Measurements from ENCODE around the gene MFSD12.

Gene MFSD12

DNA sequence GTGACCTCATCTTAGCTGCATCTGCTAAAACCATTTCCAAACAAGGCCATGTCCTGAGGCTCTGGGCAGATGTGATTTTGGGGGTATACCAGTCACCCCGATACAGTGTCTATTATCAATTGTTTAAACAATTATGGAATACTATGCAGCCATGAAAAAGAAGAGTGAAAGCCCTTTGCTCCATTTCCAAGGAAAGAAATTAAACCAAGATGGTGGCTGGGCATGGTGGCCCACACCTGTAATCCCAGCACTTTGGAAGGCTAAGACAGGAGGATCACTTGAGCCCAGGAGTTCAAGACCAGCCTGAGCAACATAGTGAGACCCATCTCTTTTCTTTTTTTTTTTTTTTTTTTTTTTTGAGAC is 17.6 kb downstream of the MFSD12 start:
- Mint-ChIP-seq H3K27me3 (no peaks in the 10 kb centered on the region), H3K27ac (no peak overlapping the region), H3K9me3 (no peaks in the 10 kb centered on the region), H3K36me3 (ENCODE audit: low read depth) (peaks cover 5% of the 10 kb centered on the region), H3K4me1 (no peaks in the 10 kb centered on the region), H3K4me3 (no peak overlapping the region)
- ATAC-seq (no peak), DNase-seq (no peak)

DNA sequence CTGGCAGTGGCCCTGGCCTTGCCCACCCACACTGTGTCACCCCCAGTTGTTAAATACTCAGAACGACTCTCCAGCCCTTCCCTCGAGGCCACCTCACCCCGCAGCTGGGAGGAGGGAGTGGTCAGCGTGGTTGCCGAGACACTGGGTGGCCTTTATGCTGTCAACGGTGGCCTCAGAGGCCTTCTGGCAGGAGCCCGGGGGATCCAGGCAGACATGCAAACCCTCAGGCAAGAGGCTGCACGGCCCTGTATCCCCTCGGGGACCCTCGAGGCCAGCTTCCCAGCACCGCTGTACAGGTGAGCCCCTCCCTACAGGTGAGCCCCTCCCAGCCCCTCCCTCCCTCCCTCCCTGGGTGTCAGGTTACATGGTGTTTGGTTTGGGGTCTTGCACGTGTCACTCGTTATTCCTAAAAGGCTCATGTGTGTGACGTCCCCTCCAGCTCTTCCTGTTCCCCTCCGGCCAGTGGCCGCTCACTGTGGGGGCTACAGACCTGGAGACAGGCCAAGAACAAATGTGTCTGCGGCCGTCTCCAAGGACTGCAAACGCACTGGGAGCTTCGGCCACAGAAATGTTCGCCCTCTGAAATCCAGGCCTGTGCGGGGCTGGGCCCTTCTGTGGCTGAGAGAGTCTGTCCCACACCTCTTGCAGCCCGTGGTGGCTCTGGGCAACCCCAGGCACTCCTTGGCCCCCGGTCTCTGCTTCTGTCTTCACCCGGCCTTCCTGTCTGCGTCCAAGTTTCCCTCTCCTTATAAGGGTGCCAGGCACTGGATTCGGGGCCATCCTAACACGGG is 18.2 kb downstream of the MFSD12 start, which contains the start of gene TEKTIP1:
Gene TEKTIP1 (plus strand): TSS at position 210 of the 791 bp plus-strand sequence. CDS start 4 bp downstream, at position 214.
- no peak within 1 kb of the TSS for H3K27ac Mint-ChIP-seq
- ATAC-seq (peak; percentile 9), DNase-seq (no peak)
- H3K27me3 Mint-ChIP-seq: no peaks in the 10 kb centered on the region
- H3K4me3 Mint-ChIP-seq: no peak within 1 kb of the TSS
- H3K4me1 Mint-ChIP-seq: no peaks in the 10 kb centered on the region
- peaks cover 5% of the 10 kb centered on the region for H3K36me3 Mint-ChIP-seq (ENCODE audit: low read depth)
- no peaks in the 10 kb centered on the region for H3K9me3 Mint-ChIP-seq

DNA sequence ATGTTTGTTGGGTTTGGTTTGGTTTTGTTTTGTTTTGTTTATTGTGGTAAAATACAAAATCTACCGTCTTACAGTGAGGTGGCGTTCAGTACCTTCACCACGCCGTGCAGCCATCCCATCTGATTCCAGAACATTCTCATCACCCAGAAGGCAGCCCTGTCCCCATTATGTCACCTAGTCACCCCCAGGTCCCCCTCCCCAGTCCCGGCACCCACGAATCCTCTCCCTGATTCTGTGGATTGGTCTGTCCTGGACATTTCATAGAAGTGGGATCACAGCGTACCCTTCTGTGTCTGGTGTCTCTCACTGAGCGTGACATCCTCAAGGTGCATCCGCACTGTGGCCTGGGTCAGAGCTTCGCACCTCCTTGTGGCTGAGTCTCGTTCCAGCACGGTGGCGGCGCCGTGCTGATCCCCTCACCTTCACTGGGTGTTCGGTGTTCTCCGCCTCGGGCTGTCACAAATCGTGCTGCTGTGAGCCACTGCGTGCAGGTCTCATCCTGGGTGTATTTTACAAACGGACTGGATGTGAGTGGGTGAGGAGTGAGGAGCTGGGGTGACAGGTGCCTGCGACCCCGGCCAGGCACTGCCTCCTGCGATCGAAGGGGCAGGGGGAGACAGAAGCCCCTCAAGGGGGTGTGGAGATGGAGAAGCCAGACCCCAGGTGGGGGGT is 19.0 kb downstream of the MFSD12 start:
- DNase-seq (no peak), ATAC-seq (peak; percentile 3)
- H3K27ac Mint-ChIP-seq: no peak overlapping the region
- H3K36me3 Mint-ChIP-seq (ENCODE audit: low read depth): peaks cover 7% of the 10 kb centered on the region
- no peaks in the 10 kb centered on the region for H3K9me3 Mint-ChIP-seq
- H3K4me1 Mint-ChIP-seq: no peaks in the 10 kb centered on the region
- H3K27me3 Mint-ChIP-seq: no peaks in the 10 kb centered on the region
- H3K4me3 Mint-ChIP-seq: no peak overlapping the region

DNA sequence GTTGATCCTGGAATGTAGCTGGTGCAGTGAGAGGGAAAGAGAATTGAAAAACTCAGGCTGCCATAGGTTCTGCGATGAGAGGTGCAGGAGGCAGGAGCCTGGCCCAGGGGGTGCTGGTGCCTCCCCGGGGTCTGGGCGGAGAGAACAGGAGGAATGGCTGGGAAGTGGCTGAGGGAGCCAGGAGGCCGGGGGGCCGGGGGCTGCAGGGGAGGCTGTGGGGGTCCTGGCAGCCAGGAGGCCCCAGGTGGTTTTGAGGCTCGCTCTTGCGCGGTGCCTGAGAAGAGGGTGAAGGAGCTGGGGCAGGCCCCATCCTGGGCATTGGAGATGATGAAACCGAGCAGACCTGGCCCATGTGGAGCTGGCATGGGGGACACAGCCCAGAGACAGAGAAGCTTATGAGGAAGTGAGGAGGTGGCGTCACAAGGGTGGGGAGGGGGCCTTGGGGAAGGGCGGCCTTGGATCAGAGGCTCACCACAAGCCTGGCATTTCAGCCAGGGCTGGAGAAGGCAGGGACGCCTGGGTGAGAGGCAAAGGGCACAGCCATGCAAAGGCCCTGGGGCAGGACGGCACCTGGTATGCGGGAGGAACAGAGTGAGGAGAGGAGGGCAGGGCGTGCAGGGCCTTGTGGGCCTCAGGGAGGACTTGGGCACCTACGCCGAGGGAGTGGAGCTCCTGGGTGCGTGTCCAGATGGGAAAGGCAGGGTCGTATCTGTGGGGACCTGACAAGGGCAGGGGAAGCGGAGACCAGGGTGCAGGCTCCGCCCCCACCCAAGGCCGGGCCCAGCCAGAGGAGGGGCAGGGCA is 19.7 kb downstream of the MFSD12 start:
- H3K4me3 Mint-ChIP-seq: no peak overlapping the region
- peaks cover 7% of the 10 kb centered on the region for H3K36me3 Mint-ChIP-seq (ENCODE audit: low read depth)
- no peak overlapping the region for H3K27ac Mint-ChIP-seq
- H3K27me3 Mint-ChIP-seq: no peaks in the 10 kb centered on the region
- ATAC-seq (peak; percentile 15), DNase-seq (no peak)
- H3K4me1 Mint-ChIP-seq: no peaks in the 10 kb centered on the region
- no peaks in the 10 kb centered on the region for H3K9me3 Mint-ChIP-seq

DNA sequence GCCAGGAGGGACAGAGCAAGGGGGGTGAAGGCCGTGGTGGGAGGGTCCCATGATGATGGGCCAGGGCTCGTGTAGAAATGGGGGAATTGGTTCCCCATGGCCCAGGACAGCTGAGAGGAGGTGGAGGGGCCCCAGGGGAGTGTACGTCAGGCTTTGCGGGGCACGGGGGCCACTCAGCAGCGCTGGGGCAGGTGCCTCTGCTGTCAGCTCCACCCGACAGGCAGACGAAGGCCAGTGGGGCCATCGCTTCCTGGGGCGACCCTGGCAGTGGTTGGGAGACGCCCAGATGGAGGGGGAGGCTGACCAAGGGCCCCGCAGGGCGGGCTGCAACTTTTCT is 20.3 kb downstream of the MFSD12 start:
- peaks cover 7% of the 10 kb centered on the region for H3K36me3 Mint-ChIP-seq (ENCODE audit: low read depth)
- H3K4me1 Mint-ChIP-seq: no peaks in the 10 kb centered on the region
- DNase-seq (no peak), ATAC-seq (no peak)
- H3K27ac Mint-ChIP-seq: no peak overlapping the region
- no peak overlapping the region for H3K4me3 Mint-ChIP-seq
- no peaks in the 10 kb centered on the region for H3K27me3 Mint-ChIP-seq
- H3K9me3 Mint-ChIP-seq: no peaks in the 10 kb centered on the region

DNA sequence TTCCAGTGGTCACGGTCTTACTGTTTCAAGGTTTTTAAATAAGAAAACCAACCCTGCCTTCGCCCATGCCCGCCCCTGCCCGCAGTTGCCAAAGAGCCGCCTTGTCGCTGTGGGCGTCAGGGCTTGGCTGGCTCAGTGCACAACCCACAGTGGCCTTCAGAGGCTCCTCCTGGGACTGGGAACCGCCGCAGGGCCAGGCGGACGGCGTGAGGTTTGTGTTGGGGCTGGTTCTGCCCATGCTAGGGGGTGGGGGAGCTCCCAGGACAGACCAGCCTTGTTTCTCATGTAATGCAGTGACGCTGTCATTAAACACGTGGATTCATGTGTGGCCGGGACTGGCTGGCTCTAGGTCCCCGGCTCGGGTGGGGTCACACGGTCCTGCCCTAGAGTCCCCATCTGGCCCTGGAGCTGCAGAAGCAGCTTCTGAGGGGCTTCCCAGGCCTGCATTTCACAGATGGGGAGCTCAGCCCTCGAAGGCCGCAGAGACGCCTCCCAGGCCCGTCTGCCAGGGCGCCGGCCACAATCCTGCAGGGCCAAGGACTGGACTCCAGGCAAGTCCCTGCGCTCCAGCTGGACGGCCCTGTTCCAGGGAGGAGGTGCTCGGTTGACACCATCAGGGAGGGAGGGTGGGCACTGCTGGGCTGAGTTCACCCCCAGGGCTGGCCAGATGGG is 20.8 kb downstream of the MFSD12 start:
- Mint-ChIP-seq H3K27me3 (no peaks in the 10 kb centered on the region), H3K9me3 (no peaks in the 10 kb centered on the region), H3K4me1 (no peaks in the 10 kb centered on the region), H3K27ac (no peak overlapping the region), H3K4me3 (no peak overlapping the region), H3K36me3 (ENCODE audit: low read depth) (peaks cover 7% of the 10 kb centered on the region)
- no peak for ATAC-seq
- no peak for DNase-seq

DNA sequence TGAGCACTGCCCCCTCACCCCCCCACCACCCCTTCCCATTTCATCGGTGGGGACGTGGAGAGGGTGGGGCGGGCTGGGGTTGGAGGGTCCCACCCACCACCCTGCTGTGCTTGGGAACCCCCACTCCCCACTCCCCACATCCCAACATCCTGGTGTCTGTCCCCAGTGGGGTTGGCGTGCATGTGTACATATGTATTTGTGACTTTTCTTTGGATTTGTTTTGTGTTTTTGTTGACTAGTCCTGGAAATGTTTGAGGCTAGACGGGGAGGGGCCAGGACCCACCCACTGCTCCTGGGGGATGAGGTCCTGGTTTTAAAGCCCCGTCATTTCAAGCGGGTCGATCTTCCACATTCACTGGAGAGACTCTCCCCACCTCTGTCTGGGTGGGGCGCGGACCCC is 21.4 kb downstream of the MFSD12 start:
- no peak overlapping the region for H3K4me3 Mint-ChIP-seq
- peaks cover 12% of the 10 kb centered on the region for H3K36me3 Mint-ChIP-seq (ENCODE audit: low read depth)
- ATAC-seq: no peak
- H3K4me1 Mint-ChIP-seq: no peaks in the 10 kb centered on the region
- no peak overlapping the region for H3K27ac Mint-ChIP-seq
- H3K27me3 Mint-ChIP-seq: no peaks in the 10 kb centered on the region
- H3K9me3 Mint-ChIP-seq: no peaks in the 10 kb centered on the region
- no peak for DNase-seq

DNA sequence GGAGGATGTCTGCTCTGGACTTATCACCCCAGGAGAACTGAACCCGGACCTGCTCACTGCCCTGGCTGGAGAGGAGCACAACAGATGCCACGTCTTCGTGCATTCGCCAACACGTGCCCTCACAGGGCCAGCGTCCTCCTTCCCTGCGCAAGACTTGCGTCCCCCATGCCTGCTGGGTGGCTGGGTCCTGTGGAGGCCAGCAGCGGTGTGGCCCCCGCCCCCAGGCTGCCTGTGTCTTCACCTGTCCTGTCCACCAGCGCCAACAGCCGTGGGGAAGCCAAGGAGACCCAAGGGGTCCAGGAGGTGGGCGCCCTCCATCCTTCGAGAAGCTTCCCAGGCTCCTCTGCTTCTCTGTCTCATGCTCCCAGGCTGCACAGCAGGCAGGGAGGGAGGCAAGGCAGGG is 21.8 kb downstream of the MFSD12 start:
- no peaks in the 10 kb centered on the region for H3K4me1 Mint-ChIP-seq
- no peak overlapping the region for H3K27ac Mint-ChIP-seq
- H3K27me3 Mint-ChIP-seq: no peaks in the 10 kb centered on the region
- H3K36me3 Mint-ChIP-seq (ENCODE audit: low read depth): peaks cover 12% of the 10 kb centered on the region
- ATAC-seq (no peak), DNase-seq (no peak)
- H3K9me3 Mint-ChIP-seq: no peaks in the 10 kb centered on the region
- H3K4me3 Mint-ChIP-seq: no peak overlapping the region

DNA sequence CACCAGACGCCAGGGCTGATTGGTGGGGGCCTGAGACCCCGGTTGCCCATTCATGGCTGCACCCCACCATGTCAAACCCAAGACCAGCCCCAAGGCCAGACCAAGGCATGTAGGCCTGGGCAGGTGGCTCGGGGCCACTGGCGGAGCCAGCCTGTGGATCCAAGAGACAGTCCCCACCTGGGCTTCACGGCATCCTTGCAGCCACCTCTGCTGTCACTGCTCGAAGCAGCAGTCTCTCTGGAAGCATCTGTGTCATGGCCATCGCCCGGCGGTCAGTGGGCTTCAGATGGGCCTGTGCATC is 22.2 kb downstream of the MFSD12 start:
- DNase-seq (no peak), ATAC-seq (no peak)
- Mint-ChIP-seq H3K27me3 (no peaks in the 10 kb centered on the region), H3K9me3 (no peaks in the 10 kb centered on the region), H3K4me3 (no peak overlapping the region), H3K4me1 (no peaks in the 10 kb centered on the region), H3K27ac (no peak overlapping the region), H3K36me3 (ENCODE audit: low read depth) (peaks cover 12% of the 10 kb centered on the region)

DNA sequence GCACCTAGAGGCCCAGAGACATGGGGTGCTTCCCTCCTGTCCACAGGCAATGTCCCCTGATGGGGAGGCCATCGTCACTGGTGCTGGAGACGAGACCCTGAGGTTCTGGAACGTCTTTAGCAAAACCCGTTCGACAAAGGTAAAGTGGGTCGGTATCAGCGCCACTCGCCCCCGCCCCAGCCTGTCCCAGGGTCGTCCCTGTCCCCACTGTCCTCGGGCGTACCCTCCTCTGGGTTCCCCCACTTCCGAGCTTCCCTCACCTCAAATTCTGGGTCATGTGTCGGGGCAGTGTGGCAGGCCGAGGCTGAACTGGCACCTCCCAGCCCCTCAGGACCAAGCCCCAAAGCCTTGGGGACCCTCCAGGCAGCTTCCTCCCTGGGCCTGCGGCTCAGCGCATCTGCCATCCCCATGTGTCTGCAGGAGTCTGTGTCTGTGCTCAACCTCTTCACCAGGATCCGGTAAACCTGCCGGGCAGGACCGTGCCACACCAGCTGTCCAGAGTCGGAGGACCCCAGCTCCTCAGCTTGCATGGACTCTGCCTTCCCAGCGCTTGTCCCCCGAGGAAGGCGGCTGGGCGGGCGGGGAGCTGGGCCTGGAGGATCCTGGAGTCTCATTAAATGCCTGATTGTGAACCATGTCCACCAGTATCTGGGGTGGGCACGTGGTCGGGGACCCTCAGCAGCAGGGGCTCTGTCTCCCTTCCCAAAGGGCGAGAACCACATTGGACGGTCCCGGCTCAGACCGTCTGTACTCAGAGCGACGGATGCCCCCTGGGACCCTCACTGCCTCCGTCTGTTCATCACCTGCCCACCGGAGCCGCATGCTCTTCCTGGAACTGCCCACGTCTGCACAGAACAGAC is 22.8 kb downstream of the MFSD12 start:
- ATAC-seq: no peak
- Mint-ChIP-seq H3K36me3 (ENCODE audit: low read depth) (peaks cover 8% of the 10 kb centered on the region), H3K27ac (no peak overlapping the region), H3K27me3 (no peaks in the 10 kb centered on the region), H3K4me1 (no peaks in the 10 kb centered on the region), H3K4me3 (no peak overlapping the region), H3K9me3 (no peaks in the 10 kb centered on the region)
- no peak for DNase-seq

DNA sequence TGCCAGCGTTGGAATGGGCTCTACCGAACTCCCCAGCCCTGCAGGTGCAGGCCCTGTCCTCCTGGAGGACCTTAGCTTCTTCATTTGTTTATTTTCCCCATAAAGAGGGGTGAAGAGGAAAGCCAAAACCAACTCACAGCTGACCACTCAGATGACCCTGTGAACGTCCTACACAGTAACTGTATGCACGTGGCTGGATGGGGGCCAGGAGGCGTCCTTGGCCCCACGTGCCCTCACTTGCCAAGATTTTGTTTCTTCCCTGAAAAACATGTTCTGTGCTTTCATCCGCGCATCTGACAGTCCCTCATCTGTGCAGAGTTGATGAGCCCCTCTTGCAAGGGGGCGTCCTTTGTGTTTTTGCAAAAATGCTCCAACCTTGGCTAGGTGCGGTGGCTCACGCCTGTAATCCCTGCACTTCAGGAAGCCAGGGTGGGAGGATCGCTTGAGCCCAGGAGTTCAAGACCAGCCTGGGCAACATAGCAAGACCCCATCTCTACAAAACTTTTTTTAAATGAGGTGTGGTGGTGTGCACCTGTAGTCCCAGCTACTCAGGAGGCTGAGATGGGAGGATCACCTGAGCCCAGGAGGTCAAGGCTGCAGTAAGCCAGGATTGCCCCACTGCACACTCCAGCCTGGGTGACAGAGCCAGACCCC is 23.7 kb downstream of the MFSD12 start:
- Mint-ChIP-seq H3K27me3 (no peaks in the 10 kb centered on the region), H3K4me3 (no peak overlapping the region), H3K36me3 (ENCODE audit: low read depth) (peaks cover 7% of the 10 kb centered on the region), H3K4me1 (no peaks in the 10 kb centered on the region), H3K9me3 (no peaks in the 10 kb centered on the region), H3K27ac (no peak overlapping the region)
- DNase-seq: no peak
- no peak for ATAC-seq

DNA sequence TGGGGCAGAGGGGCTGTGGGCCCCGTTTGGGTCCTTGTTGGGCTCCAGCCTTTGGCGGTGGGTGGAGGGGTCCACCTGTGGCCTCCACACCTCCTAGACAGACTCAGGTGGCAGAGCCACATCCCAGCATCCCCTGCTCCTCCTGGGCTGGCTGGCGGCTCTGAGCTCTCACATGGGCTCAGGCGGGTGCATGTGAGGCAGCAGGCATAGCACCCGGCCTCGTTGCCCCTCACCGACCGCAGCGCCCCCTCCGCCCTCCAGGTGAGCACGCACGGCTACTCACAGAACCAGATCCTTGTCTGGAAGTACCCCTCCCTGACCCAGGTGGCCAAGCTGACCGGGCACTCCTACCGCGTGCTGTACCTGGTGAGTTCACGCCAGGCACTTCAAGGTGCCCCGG is 24.4 kb downstream of the MFSD12 start:
- peaks cover 7% of the 10 kb centered on the region for H3K36me3 Mint-ChIP-seq (ENCODE audit: low read depth)
- no peaks in the 10 kb centered on the region for H3K27me3 Mint-ChIP-seq
- H3K4me1 Mint-ChIP-seq: no peaks in the 10 kb centered on the region
- H3K27ac Mint-ChIP-seq: no peak overlapping the region
- H3K9me3 Mint-ChIP-seq: no peaks in the 10 kb centered on the region
- H3K4me3 Mint-ChIP-seq: no peak overlapping the region
- ATAC-seq (no peak), DNase-seq (no peak)

DNA sequence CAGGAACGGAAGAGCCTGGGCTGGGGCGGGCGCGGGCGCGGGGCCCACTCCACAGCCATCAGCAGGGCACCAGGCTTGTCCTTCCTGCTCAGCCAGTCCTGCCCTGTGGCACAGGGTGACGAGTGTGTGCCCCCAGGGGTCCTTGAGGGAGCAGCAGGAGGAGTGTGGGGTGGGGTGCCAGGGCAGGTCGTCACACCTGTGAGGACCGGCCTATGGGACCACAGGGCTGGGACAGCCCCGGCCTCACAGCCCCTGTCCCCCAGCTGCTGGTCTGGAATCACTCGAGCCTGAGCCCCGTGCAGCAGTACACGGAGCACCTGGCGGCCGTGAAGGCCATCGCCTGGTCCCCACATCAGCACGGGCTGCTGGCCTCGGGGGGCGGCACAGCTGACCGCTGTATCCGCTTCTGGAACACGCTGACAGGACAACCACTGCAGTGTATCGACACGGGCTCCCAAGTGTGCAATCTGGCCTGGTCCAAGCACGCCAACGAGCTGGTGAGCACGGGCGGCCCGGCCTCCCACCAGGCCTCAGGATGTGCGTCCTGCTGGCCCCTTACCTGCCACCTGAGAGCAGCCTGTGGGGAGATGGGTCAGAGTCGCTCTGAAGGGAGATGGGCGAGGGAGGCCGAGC is 25.1 kb downstream of the MFSD12 start:
- ATAC-seq (no peak), DNase-seq (no peak)
- Mint-ChIP-seq H3K9me3 (no peaks in the 10 kb centered on the region), H3K4me3 (no peak overlapping the region), H3K36me3 (ENCODE audit: low read depth) (peaks cover 7% of the 10 kb centered on the region), H3K4me1 (no peaks in the 10 kb centered on the region), H3K27me3 (no peaks in the 10 kb centered on the region), H3K27ac (no peak overlapping the region)

Data from activated naive CD8-positive, alpha-beta T cell treated with anti-CD3 and anti-CD28 coated beads, Interleukin-2, amount 50 U/mL, for 24 hours (primary cell).